Stimulated activated CD4-positive, alpha-beta T cell treated with anti-CD3 and anti-CD28 coated beads, Interleukin-12 subunit alpha, Interleukin-12 subunit beta, amount 100 ng/mL, for 24 hours (primary cell): ENCODE measurements around the gene IL32.

Experiments
- DNase-seq, 2 experiments: peaks; one replicate each; pipeline ENCODE4 v3.0.0-alpha.2; 2020; ENCODE audit warnings: low read depth in 2 of 2

IL32 gene

GRCh38 chr16:3089717-3090592 is 24.5 kb downstream of the IL32 start:
- DNase-seq, result no peak

GRCh38 chr16:3091551-3091950 is 26.1 kb downstream of the IL32 start:
- no peak for DNase-seq

- DNase-seq, result no peak
Measured at GRCh38 chr16:3092501-3092941, 27.1 kb downstream of the IL32 start.

GRCh38 chr16:3094289-3095027 is 29.0 kb downstream of the IL32 start:
- no peak for DNase-seq

- peak in 1 of 2 experiments; percentile 52 for DNase-seq
Measured at GRCh38 chr16:3095869-3096268, 30.4 kb downstream of the IL32 start.

- no peak for DNase-seq
Measured at GRCh38 chr16:3096362-3096761, 30.9 kb downstream of the IL32 start.

- no peak for DNase-seq
Measured at GRCh38 chr16:3097266-3097665, 31.8 kb downstream of the IL32 start.

- no peak for DNase-seq
Measured at GRCh38 chr16:3098459-3099394, 33.3 kb downstream of the IL32 start, which contains the start of gene ZSCAN10. Gene ZSCAN10 (minus strand): TSS chr16:3099294. CDS start chr16:3092937, 6,357 bp downstream.

GRCh38 chr16:3099395-3099731 is 33.9 kb downstream of the IL32 start:
- DNase-seq, result no peak

GRCh38 chr16:3099732-3100499 is 34.5 kb downstream of the IL32 start:
- DNase-seq, result peak; percentile 87 to 93

GRCh38 chr16:3101018-3101840 is 35.8 kb downstream of the IL32 start:
- peak in 1 of 2 experiments; percentile 32 for DNase-seq

- DNase-seq, result no peak
Measured at GRCh38 chr16:3101841-3102470, 36.5 kb downstream of the IL32 start.

GRCh38 chr16:3106205-3106928 is 40.9 kb downstream of the IL32 start:
- peak; percentile 79 to 87 for DNase-seq

GRCh38 chr16:3112058-3112880 is 46.8 kb downstream of the IL32 start, which contains the start of gene ZNF205:
Gene ZNF205 (plus strand): TSS chr16:3112586. CDS start chr16:3113431, 845 bp downstream.
- no peak for DNase-seq

GRCh38 chr16:3112881-3113574 is 47.6 kb downstream of the IL32 start:
- no peak for DNase-seq

GRCh38 chr16:3113765-3114479 is 48.5 kb downstream of the IL32 start:
- DNase-seq, result no peak

- DNase-seq, result no peak
Measured at GRCh38 chr16:3115003-3115402, 49.6 kb downstream of the IL32 start.
